GM12873 (cell line): Measurements from ENCODE around the gene CDC42EP5.

Experiments used
- TF ChIP-seq, protein P1 (sequence below): IDR thresholded peaks from 2 replicates; pipeline ENCODE4 v1.5.1; 2012; ENCODE audit warnings: low read depth, mild to moderate bottlenecking, moderate library complexity, low read length, control low read depth; ENCODE audit not compliant: insufficient read depth; ENCODE audit errors: missing control alignments

Gene CDC42EP5

DNA sequence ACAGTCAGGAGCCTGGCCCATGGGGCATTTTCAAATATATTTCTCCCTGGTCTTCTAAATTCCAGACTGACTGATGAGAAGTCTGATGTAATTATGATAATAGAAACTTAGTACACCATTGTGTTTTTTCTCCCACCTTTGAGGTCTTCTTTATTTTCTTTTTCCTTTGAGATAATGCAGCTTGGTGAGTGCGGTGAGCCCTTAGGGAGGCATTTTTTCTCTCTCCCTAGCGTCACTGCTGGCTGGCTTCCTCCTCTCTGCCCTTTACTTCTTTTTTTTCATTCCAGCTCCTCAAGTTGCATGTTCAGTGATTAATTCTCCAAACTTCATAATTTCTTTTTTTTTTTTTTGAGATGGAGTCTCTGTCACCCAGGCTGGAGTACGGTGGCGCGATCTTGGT is 12.8 kb upstream of the CDC42EP5 start:
- TF ChIP-seq, protein P1, sequence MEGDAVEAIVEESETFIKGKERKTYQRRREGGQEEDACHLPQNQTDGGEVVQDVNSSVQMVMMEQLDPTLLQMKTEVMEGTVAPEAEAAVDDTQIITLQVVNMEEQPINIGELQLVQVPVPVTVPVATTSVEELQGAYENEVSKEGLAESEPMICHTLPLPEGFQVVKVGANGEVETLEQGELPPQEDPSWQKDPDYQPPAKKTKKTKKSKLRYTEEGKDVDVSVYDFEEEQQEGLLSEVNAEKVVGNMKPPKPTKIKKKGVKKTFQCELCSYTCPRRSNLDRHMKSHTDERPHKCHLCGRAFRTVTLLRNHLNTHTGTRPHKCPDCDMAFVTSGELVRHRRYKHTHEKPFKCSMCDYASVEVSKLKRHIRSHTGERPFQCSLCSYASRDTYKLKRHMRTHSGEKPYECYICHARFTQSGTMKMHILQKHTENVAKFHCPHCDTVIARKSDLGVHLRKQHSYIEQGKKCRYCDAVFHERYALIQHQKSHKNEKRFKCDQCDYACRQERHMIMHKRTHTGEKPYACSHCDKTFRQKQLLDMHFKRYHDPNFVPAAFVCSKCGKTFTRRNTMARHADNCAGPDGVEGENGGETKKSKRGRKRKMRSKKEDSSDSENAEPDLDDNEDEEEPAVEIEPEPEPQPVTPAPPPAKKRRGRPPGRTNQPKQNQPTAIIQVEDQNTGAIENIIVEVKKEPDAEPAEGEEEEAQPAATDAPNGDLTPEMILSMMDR = no peak

GRCh38 chr19:54484451-54484850 is 11.4 kb upstream of the CDC42EP5 start:
- TF ChIP-seq, protein P1 = no peak

DNA sequence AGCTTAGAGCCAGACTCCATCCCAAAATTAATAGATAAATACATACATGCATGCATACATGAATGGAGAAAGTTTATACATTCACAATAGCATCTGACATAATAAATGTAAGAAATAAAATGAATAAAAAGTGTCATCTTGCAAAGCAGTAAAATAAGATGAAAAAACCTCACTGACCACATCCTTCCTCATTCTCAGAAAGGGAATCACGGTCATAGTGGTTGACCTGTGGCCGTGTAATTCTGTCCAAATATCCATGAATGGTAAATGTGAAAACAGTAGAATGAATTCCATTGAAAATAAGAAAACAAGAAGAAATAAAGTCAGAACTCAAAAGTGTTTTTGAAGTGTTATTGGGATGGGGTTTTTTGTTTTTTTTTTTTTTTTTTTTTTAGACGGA is 9.8 kb upstream of the CDC42EP5 start:
- TF ChIP-seq, protein P1 = no peak

- TF ChIP-seq, protein P1 = peak; percentile 86
Measured at GRCh38 chr19:54481326-54481930, 8.3 kb upstream of the CDC42EP5 start.

GRCh38 chr19:54480051-54480450 is 7.0 kb upstream of the CDC42EP5 start:
- TF ChIP-seq, protein P1 = no peak

DNA sequence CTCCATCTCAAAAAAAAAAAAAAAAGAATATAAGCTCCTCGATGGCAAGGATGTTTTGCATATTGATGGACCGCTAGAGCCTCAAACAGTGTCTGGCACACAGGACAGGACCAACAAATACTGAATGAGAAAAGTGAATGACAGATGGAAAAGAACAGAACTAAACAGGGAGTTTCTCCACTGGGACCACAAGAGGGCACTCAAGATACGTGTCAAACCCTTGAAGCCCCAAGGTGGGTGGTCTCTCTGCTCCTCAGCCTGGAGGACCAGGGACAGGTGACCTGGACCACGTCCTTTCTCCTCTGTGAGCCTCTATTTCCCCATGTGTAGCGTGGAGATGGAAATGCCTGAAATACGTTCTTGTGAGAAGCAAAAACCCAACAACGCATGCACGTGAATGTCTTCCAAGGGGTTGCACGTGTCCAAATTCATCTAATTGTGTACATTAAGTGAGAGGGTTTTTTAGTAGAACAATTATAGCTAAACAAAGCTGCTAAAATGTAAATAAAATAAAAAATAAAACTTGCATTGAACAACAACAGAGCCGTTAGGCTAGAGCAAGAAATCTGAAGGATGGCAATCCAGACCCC is 5.7 kb upstream of the CDC42EP5 start:
- TF ChIP-seq, protein P1 = peak; percentile 83

GRCh38 chr19:54477650-54478049 is 4.6 kb upstream of the CDC42EP5 start:
- TF ChIP-seq, protein P1 = no peak
